SK-N-SH (cell line): ENCODE results near the gene NAALADL2. TPM values are rescaled to one million over a fixed set of nuclear protein-coding genes. Genes with fewer than 3 reads are reported as not detected.

Experiments
- CTCF ChIA-PET: fragments of 300-600, 350-600 bp; formaldehyde crosslinking; extraction: SDS; loops from one replicate; lab custom pipeline; 2021; lab: Yijun Ruan, JAX
- POLR2A ChIA-PET: fragments of 350-600 bp; sonication (Branson Sonifier 250); formaldehyde crosslinking; extraction: SDS; loops from one replicate; lab custom pipeline; 2020; ENCODE audit warnings: antibody characterized with exemption, inconsistent platforms; lab: Yijun Ruan, JAX
- DNase-seq: peaks from one replicate; pipeline ENCODE4 v3.0.0; 2012
- H2AFZ ChIP-seq: fragments of 200-600 bp; sonication (generic); 2 replicates; pipeline ENCODE4 v1.8.1; 2016; ENCODE audit warnings: antibody characterized with exemption, mild to moderate bottlenecking, low read depth
- H3F3A ChIP-seq: fragments of 200-600 bp; sonication (generic); replicated peaks from 2 replicates; pipeline ENCODE3; 2016; ENCODE audit warnings: antibody characterized with exemption, mild to moderate bottlenecking; ENCODE audit not compliant: insufficient read depth
- H3K27ac ChIP-seq, 2 experiments: fragments of 200-500 bp in 1 of 2; fragments of 200-600 bp in 1 of 2; sonication (Bioruptor generic) in 1 of 2; sonication (generic), shearing (Covaris generic) in 1 of 2; 2 replicates each; pipeline versions ENCODE4 v1.5.1 to v1.6.1; 2014 to 2016; ENCODE audit warnings: low read depth in 2 of 2, inconsistent platforms in 1 of 2, low read length in 1 of 2, mild to moderate bottlenecking in 1 of 2, mixed read lengths in 1 of 2
- H3K27me3 ChIP-seq: fragments of 200-600 bp; sonication (generic), shearing (Covaris generic); 2 replicates; pipeline ENCODE4 v1.6.1; 2016; ENCODE audit warnings: mixed run types; ENCODE audit not compliant: insufficient read depth
- H3K36me3 ChIP-seq, 2 experiments: fragments of 200-500 bp in 1 of 2; fragments of 200-600 bp in 1 of 2; sonication (Bioruptor generic) in 1 of 2; sonication (generic) in 1 of 2; replicated peaks in 1 of 2; 2 replicates each; pipeline versions ENCODE3 to v1.5.1; 2014 to 2016; ENCODE audit warnings: low read length in 1 of 2, mild to moderate bottlenecking in 1 of 2; ENCODE audit not compliant: insufficient read depth in 2 of 2, control insufficient read depth in 1 of 2
- H3K4me1 ChIP-seq, 2 experiments: fragments of 200-500 bp in 1 of 2; fragments of 200-600 bp in 1 of 2; sonication (Bioruptor generic) in 1 of 2; sonication (generic), shearing (Covaris generic) in 1 of 2; 2 replicates each; pipeline versions ENCODE4 v1.5.1 to v1.6.1; 2014 to 2016; ENCODE audit warnings: low read depth in 1 of 2, low read length in 1 of 2, mixed run types in 1 of 2; ENCODE audit not compliant: insufficient read depth in 2 of 2, control insufficient read depth in 1 of 2
- H3K4me2 ChIP-seq: fragments of 200-600 bp; sonication (generic), shearing (Covaris generic); 2 replicates; pipeline ENCODE4 v1.6.1; 2017; ENCODE audit warnings: mixed run types
- H3K4me3 ChIP-seq, 2 experiments: fragments of 200-500 bp in 1 of 2; fragments of 200-600 bp in 1 of 2; sonication (Bioruptor generic) in 1 of 2; sonication (generic), shearing (Covaris generic) in 1 of 2; 2 replicates each; pipeline versions ENCODE4 v1.5.1 to v1.8.1; 2014 to 2016; ENCODE audit warnings: low read depth in 2 of 2, inconsistent platforms in 1 of 2, low read length in 1 of 2, mild to moderate bottlenecking in 1 of 2, mixed read lengths in 1 of 2, moderate library complexity in 1 of 2
- H3K79me2 ChIP-seq: fragments of 200-600 bp; sonication (generic); 2 replicates; pipeline ENCODE4 v1.8.1; 2017; ENCODE audit warnings: mild to moderate bottlenecking; ENCODE audit not compliant: insufficient read depth
- H3K9ac ChIP-seq: fragments of 200-600 bp; sonication (generic); 2 replicates; pipeline ENCODE4 v1.6.1; 2017; ENCODE audit warnings: mixed run types
- H3K9me2 ChIP-seq: fragments of 200-600 bp; sonication (generic); 2 replicates; pipeline ENCODE4 v1.6.1; 2017; ENCODE audit warnings: mixed run types
- H3K9me3 ChIP-seq: fragments of 200-600 bp; sonication (generic); 2 replicates; pipeline ENCODE4 v1.6.1; 2017; ENCODE audit warnings: mixed run types, mild to moderate bottlenecking, moderate library complexity
- H4K20me1 ChIP-seq: fragments of 200-600 bp; sonication (generic); 2 replicates; pipeline ENCODE4 v1.6.1; 2017; ENCODE audit warnings: mild to moderate bottlenecking, mixed run types; ENCODE audit not compliant: insufficient read depth
- CHD2 ChIP-seq: fragments of 150-350 bp; IDR thresholded peaks from 2 replicates; pipeline ENCODE4 v1.6.1; 2018; ENCODE audit warnings: low read length; ENCODE audit not compliant: partially characterized antibody
- CTCF ChIP-seq: fragments of 200-600 bp; sonication (generic); IDR thresholded peaks from 2 replicates; pipeline ENCODE4 v1.6.1; 2017; ENCODE audit warnings: antibody characterized with exemption, mild to moderate bottlenecking, moderate library complexity
- EP300 ChIP-seq, 2 experiments: IDR thresholded peaks; 2 replicates each; pipeline versions ENCODE4 v1.4.0 to v1.6.1; 2012; ENCODE audit warnings: borderline replicate concordance in 1 of 2, low read depth in 1 of 2, low read length in 1 of 2
- FOXJ3 ChIP-seq: sonication (generic); formaldehyde crosslinking; IDR thresholded peaks from 2 replicates; pipeline ENCODE4 v1.5.1; 2020; ENCODE audit warnings: mild to moderate bottlenecking, missing genetic modification reagents
- FOXM1 ChIP-seq: IDR thresholded peaks from 2 replicates; pipeline ENCODE4 v1.4.0; 2012; ENCODE audit warnings: low read depth, mild to moderate bottlenecking
- GABPA ChIP-seq: IDR thresholded peaks from 2 replicates; pipeline ENCODE4 v1.4.0; 2012; ENCODE audit warnings: low read depth, mild to moderate bottlenecking
- MEF2A ChIP-seq: IDR thresholded peaks from 2 replicates; pipeline ENCODE4 v1.4.0; 2012; ENCODE audit warnings: low read depth, borderline replicate concordance
- NFIC ChIP-seq: IDR thresholded peaks from 2 replicates; pipeline ENCODE4 v1.4.0; 2012; ENCODE audit warnings: borderline replicate concordance
- RAD21 ChIP-seq: IDR thresholded peaks from 2 replicates; pipeline ENCODE4 v1.6.1; 2012; ENCODE audit warnings: mild to moderate bottlenecking, low read length
- RCOR1 ChIP-seq: fragments of 150-350 bp; IDR thresholded peaks from 2 replicates; pipeline ENCODE4 v1.6.1; 2017; ENCODE audit warnings: antibody characterized with exemption, low read length
- RFX5 ChIP-seq: IDR thresholded peaks from 2 replicates; pipeline ENCODE4 v1.6.1; 2012; ENCODE audit warnings: mild to moderate bottlenecking, improper control_type of control experiment, low read length
- RXRA ChIP-seq: IDR thresholded peaks from 2 replicates; pipeline ENCODE4 v1.4.0; 2012; ENCODE audit warnings: low read depth, mild to moderate bottlenecking, borderline replicate concordance
- TAF1 ChIP-seq: IDR thresholded peaks from 2 replicates; pipeline ENCODE4 v1.6.1; 2012; ENCODE audit warnings: low read depth, mild to moderate bottlenecking, low read length, moderate library complexity, borderline replicate concordance
- YY1 ChIP-seq: IDR thresholded peaks from 2 replicates; pipeline ENCODE4 v1.4.0; 2012; ENCODE audit warnings: low read depth, mild to moderate bottlenecking
- WGBS: methylation state at CpG from one replicate; pipeline ENCODE4 v1.1.6; 2017; ENCODE audit warnings: low lambda C conversion rate; 5-methylcytosine and 5-hydroxymethylcytosine counted together
- polyA plus RNA-seq, 3 experiments: library from polyadenylated mRNA; depleted of rRNA; stranded (reverse); fragments of >200 nt; gene quantifications; 2 replicates each; pipeline ENCODE4 v1.2.3, GENCODE V29; 2012
- TF ChIP-seq, protein P1 (sequence below): fragments of 150-350 bp; IDR thresholded peaks from 2 replicates; pipeline ENCODE4 v1.6.1; 2016; ENCODE audit warnings: mild to moderate bottlenecking, low read depth, low read length
- TF ChIP-seq, protein P2 (sequence below): IDR thresholded peaks from 2 replicates; pipeline ENCODE4 v1.6.1; 2012; ENCODE audit warnings: mild to moderate bottlenecking, low read depth, low read length, moderate library complexity

Gene NAALADL2
- polyA plus RNA-seq, 1 of the 3 experiments (the other 2 are of a cell fraction) = 1.2 TPM

DNA sequence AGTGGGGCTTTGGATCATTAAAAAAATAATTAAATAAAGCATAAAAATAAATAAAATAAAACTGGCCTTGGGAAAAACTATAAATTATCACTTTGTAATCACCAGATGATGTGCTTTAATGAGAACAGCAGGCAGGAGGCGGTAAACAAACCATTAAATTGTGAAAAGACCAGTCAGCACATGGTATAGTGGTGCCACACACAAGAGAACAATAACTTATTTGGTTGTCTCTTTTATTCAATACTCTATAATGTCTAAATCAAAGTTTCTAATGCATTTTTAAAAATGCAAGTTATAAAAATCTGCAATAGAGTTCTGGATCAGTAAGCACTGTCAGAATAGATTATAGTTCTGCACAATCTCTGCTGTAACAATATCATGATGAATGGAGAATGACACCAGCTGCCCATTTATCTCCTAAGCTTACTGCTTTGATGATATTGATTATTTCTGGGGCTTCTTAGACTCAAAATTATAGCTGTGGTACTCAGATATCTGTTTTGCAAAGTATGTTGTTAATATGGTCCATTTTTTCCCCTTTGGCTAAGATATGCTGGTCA is 259.3 kb downstream of the NAALADL2 start:
- Histone ChIP-seq H3K4me3 (no peak overlapping the region), H3K79me2 (no peaks in the 10 kb centered on the region)
- CTCF ChIA-PET = interaction anchor here (1.1 kb wide), 1 partner anchor 21 kb away, joined by 4 read pairs; no protein-coding TSS in a partner anchor
- TF ChIP-seq RCOR1 (no peak), RAD21 (no peak), EP300 (IDR thresholded peaks at IDR 0.05; ENCODE audit: borderline replicate concordance in 1 of 2, low read depth in 1 of 2, low read length in 1 of 2) (no peak), RFX5 (no peak), TAF1 (no peak), FOXJ3 (CRISPR knock-in tag) (no peak), GABPA (no peak), CTCF (no peak), NFIC (no peak), MEF2A (no peak), FOXM1 (no peak), CHD2 (no peak), YY1 (no peak), RXRA (no peak)
- TF ChIP-seq, protein P1, sequence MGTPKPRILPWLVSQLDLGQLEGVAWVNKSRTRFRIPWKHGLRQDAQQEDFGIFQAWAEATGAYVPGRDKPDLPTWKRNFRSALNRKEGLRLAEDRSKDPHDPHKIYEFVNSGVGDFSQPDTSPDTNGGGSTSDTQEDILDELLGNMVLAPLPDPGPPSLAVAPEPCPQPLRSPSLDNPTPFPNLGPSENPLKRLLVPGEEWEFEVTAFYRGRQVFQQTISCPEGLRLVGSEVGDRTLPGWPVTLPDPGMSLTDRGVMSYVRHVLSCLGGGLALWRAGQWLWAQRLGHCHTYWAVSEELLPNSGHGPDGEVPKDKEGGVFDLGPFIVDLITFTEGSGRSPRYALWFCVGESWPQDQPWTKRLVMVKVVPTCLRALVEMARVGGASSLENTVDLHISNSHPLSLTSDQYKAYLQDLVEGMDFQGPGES = no peak
- TF ChIP-seq, protein P2, sequence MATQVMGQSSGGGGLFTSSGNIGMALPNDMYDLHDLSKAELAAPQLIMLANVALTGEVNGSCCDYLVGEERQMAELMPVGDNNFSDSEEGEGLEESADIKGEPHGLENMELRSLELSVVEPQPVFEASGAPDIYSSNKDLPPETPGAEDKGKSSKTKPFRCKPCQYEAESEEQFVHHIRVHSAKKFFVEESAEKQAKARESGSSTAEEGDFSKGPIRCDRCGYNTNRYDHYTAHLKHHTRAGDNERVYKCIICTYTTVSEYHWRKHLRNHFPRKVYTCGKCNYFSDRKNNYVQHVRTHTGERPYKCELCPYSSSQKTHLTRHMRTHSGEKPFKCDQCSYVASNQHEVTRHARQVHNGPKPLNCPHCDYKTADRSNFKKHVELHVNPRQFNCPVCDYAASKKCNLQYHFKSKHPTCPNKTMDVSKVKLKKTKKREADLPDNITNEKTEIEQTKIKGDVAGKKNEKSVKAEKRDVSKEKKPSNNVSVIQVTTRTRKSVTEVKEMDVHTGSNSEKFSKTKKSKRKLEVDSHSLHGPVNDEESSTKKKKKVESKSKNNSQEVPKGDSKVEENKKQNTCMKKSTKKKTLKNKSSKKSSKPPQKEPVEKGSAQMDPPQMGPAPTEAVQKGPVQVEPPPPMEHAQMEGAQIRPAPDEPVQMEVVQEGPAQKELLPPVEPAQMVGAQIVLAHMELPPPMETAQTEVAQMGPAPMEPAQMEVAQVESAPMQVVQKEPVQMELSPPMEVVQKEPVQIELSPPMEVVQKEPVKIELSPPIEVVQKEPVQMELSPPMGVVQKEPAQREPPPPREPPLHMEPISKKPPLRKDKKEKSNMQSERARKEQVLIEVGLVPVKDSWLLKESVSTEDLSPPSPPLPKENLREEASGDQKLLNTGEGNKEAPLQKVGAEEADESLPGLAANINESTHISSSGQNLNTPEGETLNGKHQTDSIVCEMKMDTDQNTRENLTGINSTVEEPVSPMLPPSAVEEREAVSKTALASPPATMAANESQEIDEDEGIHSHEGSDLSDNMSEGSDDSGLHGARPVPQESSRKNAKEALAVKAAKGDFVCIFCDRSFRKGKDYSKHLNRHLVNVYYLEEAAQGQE = no peak
- TF ChIP-seq, all 33 proteins: peak for 0
- no peaks in the 10 kb centered on the region for H3K36me3 ChIP-seq
- H3F3A ChIP-seq = peaks cover 7% of the 10 kb centered on the region
- H3K27me3 ChIP-seq = no peaks in the 10 kb centered on the region
- H3K9me2 ChIP-seq = no peaks in the 10 kb centered on the region
- WGBS = 84% methylated on average over 1 of the region's 1 CpG
- H3K4me2 ChIP-seq = no peak overlapping the region
- no peaks in the 10 kb centered on the region for H3K4me1 ChIP-seq
- H3K9ac ChIP-seq = no peak overlapping the region
- H2AFZ ChIP-seq = no peak overlapping the region
- no peak overlapping the region for H3K27ac ChIP-seq
- H4K20me1 ChIP-seq = no peaks in the 10 kb centered on the region
- POLR2A ChIA-PET = no interaction called here
- DNase-seq = no peak
- H3K9me3 ChIP-seq = no peaks in the 10 kb centered on the region
